ENCODE results near the gene VSTM2B. TPM values are rescaled to one million over a fixed set of nuclear protein-coding genes. Genes with fewer than 3 reads are reported as not detected.

VSTM2B gene
- total RNA-seq, 2 experiments from 2014 or later: not detected

DNA sequence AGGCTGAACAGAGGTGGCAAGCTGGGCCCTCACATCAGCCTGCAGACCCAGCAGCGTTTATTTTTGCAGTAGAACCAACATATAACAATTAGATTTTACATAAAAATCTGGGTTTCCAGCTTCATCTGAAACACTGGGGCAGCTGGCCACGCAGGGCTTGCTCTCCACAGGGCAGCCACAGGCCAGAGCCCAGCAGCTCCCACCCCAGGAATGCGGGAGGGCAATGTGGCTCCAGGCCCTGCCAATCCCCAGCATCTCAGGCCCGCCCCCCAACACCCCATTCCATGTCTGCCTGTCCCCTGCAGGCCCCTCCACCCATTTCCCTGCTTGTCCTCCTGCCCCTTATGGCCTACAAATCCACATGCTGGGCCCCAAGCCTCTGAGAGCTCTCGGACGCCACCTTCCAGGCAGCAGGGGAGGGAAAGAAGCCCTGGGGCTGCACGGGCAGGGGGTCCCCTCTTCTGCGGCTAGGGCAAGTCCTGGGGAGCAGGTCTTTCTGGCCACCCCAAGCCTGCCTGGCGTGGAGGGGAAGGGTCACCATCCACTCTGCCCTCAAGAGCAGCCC lies 15.0 kb upstream of the VSTM2B start:
- TF ChIP-seq, protein P1, sequence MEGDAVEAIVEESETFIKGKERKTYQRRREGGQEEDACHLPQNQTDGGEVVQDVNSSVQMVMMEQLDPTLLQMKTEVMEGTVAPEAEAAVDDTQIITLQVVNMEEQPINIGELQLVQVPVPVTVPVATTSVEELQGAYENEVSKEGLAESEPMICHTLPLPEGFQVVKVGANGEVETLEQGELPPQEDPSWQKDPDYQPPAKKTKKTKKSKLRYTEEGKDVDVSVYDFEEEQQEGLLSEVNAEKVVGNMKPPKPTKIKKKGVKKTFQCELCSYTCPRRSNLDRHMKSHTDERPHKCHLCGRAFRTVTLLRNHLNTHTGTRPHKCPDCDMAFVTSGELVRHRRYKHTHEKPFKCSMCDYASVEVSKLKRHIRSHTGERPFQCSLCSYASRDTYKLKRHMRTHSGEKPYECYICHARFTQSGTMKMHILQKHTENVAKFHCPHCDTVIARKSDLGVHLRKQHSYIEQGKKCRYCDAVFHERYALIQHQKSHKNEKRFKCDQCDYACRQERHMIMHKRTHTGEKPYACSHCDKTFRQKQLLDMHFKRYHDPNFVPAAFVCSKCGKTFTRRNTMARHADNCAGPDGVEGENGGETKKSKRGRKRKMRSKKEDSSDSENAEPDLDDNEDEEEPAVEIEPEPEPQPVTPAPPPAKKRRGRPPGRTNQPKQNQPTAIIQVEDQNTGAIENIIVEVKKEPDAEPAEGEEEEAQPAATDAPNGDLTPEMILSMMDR (conservative IDR thresholded peaks at IDR 0.05; ENCODE audit: low read length): no peak
- no peak for TF ChIP-seq EZH2phosphoT487 (IDR thresholded peaks at IDR 0.05; ENCODE audit: borderline replicate concordance, low read depth, low read length)
- no peaks in the 10 kb centered on the region for H3K4me1 ChIP-seq (ENCODE audit: insufficient read depth, low read length, poor library complexity, severe bottlenecking)
- CTCF ChIA-PET (ENCODE audit: unreplicated experiment): no interaction called here
- no peaks in the 10 kb centered on the region for H3K9me3 ChIP-seq (ENCODE audit: low read length)
- no TSS peak for BruUV-seq (replicated peaks)
- H3K27ac ChIP-seq (ENCODE audit: low read depth, low read length, poor library complexity, severe bottlenecking): no peak overlapping the region
- intact Hi-C loops (cut with micrococcal nuclease; ENCODE audit: unreplicated experiment): no loop called here
- no peak overlapping the region for H3K4me2 ChIP-seq (ENCODE audit: low read length)
- POLR2A ChIA-PET: no interaction called here
- no peaks in the 10 kb centered on the region for H3K36me3 ChIP-seq (ENCODE audit: insufficient read depth, low read length)
- no peaks in the 10 kb centered on the region for H3K79me2 ChIP-seq (ENCODE audit: insufficient read depth, low read depth, low read length)
- no peaks in the 10 kb centered on the region for H4K20me1 ChIP-seq (ENCODE audit: insufficient read depth, low read length)
- no peak overlapping the region for H3K4me3 ChIP-seq (ENCODE audit: low read depth, low read length, poor library complexity, severe bottlenecking)
- no peak overlapping the region for H2AFZ ChIP-seq (ENCODE audit: low read length)
- DNase-seq (ENCODE audit: low spot score): no peak
- no peaks in the 10 kb centered on the region for H3K9me2 ChIP-seq (ENCODE audit: insufficient read depth, low read length)

DNA sequence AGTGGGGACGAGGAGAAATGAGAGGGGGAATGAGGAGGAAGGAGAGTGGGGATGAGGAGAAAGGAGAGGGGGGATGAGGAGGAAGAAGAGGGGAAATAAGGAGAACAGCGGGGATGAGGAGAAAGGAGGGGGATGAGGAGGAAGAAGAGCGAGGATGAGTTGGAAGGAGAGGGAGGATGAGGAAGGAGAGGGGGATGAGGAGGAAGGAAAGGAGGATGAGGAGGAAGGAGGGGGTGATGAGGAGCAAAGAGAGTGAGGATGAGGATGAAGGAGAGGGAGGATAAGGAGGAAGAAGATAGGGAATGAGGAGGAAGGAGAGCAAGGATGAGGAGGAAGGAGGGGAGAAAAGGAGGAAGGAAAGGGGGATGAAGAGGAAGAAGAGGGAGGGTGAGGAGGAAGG lies 14.0 kb upstream of the VSTM2B start:
- Histone ChIP-seq H3K27ac (ENCODE audit: low read depth, low read length, poor library complexity, severe bottlenecking) (no peak overlapping the region), H3K36me3 (ENCODE audit: insufficient read depth, low read length) (no peaks in the 10 kb centered on the region), H3K9me3 (ENCODE audit: low read length) (no peaks in the 10 kb centered on the region), H3K4me3 (ENCODE audit: low read depth, low read length, poor library complexity, severe bottlenecking) (no peak overlapping the region), H2AFZ (ENCODE audit: low read length) (no peak overlapping the region), H3K4me2 (ENCODE audit: low read length) (no peak overlapping the region), H3K79me2 (ENCODE audit: insufficient read depth, low read depth, low read length) (no peaks in the 10 kb centered on the region), H3K9me2 (ENCODE audit: insufficient read depth, low read length) (no peaks in the 10 kb centered on the region), H3K4me1 (ENCODE audit: insufficient read depth, low read length, poor library complexity, severe bottlenecking) (no peaks in the 10 kb centered on the region), H4K20me1 (ENCODE audit: insufficient read depth, low read length) (no peaks in the 10 kb centered on the region)
- no TSS peak for BruUV-seq (replicated peaks)
- POLR2A ChIA-PET: no interaction called here
- DNase-seq (ENCODE audit: low spot score): no peak
- TF ChIP-seq, protein P1 (conservative IDR thresholded peaks at IDR 0.05; ENCODE audit: low read length): no peak
- no peak for TF ChIP-seq EZH2phosphoT487 (IDR thresholded peaks at IDR 0.05; ENCODE audit: borderline replicate concordance, low read depth, low read length)
- CTCF ChIA-PET (ENCODE audit: unreplicated experiment): no interaction called here
- intact Hi-C loops (cut with micrococcal nuclease; ENCODE audit: unreplicated experiment): no loop called here

DNA sequence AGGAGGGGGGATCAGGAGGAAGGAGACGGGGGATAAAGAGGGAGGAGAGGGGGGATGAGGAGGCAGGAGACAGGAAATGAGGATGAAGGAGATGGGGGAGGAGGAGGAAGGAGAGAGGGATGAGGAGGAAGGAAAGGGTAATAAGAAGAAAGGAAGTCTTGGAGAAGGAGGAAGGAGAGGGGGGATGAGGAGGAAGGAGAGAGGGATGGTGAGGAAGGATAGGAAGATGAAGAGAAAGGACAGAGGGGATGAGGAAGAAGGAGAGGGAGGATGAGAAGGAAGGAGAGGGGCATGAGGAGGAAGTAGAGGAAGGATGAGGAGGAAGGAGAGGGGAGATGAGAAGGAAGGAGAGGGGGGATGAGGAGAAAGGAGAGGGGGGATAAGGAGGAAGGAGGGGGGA lies 13.0 kb upstream of the VSTM2B start:
- no peak for DNase-seq (ENCODE audit: low spot score)
- no peaks in the 10 kb centered on the region for H3K36me3 ChIP-seq (ENCODE audit: insufficient read depth, low read length)
- H3K27ac ChIP-seq (ENCODE audit: low read depth, low read length, poor library complexity, severe bottlenecking): no peak overlapping the region
- no peak overlapping the region for H2AFZ ChIP-seq (ENCODE audit: low read length)
- no peak overlapping the region for H3K4me3 ChIP-seq (ENCODE audit: low read depth, low read length, poor library complexity, severe bottlenecking)
- no peaks in the 10 kb centered on the region for H3K9me2 ChIP-seq (ENCODE audit: insufficient read depth, low read length)
- H3K4me1 ChIP-seq (ENCODE audit: insufficient read depth, low read length, poor library complexity, severe bottlenecking): no peaks in the 10 kb centered on the region
- TF ChIP-seq, protein P1 (conservative IDR thresholded peaks at IDR 0.05; ENCODE audit: low read length): no peak
- TF ChIP-seq EZH2phosphoT487 (IDR thresholded peaks at IDR 0.05; ENCODE audit: borderline replicate concordance, low read depth, low read length): no peak
- no peaks in the 10 kb centered on the region for H3K9me3 ChIP-seq (ENCODE audit: low read length)
- POLR2A ChIA-PET: no interaction called here
- no peaks in the 10 kb centered on the region for H3K79me2 ChIP-seq (ENCODE audit: insufficient read depth, low read depth, low read length)
- intact Hi-C loops (cut with micrococcal nuclease; ENCODE audit: unreplicated experiment): no loop called here
- H3K4me2 ChIP-seq (ENCODE audit: low read length): no peak overlapping the region
- CTCF ChIA-PET (ENCODE audit: unreplicated experiment): no interaction called here
- BruUV-seq (replicated peaks): no TSS peak
- no peaks in the 10 kb centered on the region for H4K20me1 ChIP-seq (ENCODE audit: insufficient read depth, low read length)

All from OCI-LY7 (cell line).